Measurements from ENCODE around the gene KCNMA1. TPM values are rescaled to one million over a fixed set of nuclear protein-coding genes. Genes with fewer than 3 reads are reported as not detected.

KCNMA1 gene
- total and polyA plus RNA-seq, 3 donors from 2014 or later = 13.6 to 36.1 (median 24.7) TPM

DNA sequence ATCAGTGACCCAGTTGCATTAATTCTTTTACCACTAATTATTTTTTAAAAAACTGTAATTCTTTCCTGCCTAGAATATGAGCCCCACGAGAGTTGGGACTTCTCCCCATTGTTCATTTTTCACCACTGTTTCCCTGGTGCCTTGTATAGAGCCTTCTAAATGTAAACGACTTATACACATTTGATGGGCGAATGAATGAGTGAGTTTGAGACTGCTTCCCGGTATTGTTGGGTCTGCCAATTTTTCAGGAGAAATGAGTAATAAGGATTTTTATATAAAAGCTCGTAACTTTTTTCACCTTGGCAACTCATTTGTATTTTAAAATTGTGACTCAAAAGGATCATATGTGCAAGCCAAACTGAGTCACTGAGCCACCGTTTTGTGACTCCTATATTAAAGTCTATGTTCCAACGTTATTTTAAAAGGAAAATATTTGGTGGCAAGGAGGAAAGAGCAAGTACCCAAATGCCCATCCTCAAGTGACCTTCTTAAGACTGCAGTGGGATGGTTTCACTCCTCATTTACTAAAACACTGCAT is 621.3 kb downstream of the KCNMA1 start:
- intact Hi-C loops (cut with DNase I; ENCODE audit: low total_unique reads) = no loop called here
- 85 to 88% methylated on average over 7 of the region's 7 CpGs for WGBS, 2 donors

GRCh38 chr10:77015360-77015759 is 622.2 kb downstream of the KCNMA1 start:
- no peak for DNase-seq
- intact Hi-C loops (cut with DNase I; ENCODE audit: low total_unique reads) = no loop called here
- no peak overlapping the region for H3K27ac ChIP-seq

More for the DNA sequence above, 621.3 kb downstream of the KCNMA1 start:
- no peak for TF ChIP-seq POLR2A (IDR thresholded peaks at IDR 0.05)
- TF ChIP-seq, protein P1, sequence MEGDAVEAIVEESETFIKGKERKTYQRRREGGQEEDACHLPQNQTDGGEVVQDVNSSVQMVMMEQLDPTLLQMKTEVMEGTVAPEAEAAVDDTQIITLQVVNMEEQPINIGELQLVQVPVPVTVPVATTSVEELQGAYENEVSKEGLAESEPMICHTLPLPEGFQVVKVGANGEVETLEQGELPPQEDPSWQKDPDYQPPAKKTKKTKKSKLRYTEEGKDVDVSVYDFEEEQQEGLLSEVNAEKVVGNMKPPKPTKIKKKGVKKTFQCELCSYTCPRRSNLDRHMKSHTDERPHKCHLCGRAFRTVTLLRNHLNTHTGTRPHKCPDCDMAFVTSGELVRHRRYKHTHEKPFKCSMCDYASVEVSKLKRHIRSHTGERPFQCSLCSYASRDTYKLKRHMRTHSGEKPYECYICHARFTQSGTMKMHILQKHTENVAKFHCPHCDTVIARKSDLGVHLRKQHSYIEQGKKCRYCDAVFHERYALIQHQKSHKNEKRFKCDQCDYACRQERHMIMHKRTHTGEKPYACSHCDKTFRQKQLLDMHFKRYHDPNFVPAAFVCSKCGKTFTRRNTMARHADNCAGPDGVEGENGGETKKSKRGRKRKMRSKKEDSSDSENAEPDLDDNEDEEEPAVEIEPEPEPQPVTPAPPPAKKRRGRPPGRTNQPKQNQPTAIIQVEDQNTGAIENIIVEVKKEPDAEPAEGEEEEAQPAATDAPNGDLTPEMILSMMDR (IDR thresholded peaks at IDR 0.05) = no peak
- H3K4me3 ChIP-seq = no peak overlapping the region
- H3K27ac ChIP-seq = no peak overlapping the region
- DNase-seq = no peak
- H3K4me1 ChIP-seq = no peaks in the 10 kb centered on the region
- H3K27me3 ChIP-seq = no peaks in the 10 kb centered on the region
- no peaks in the 10 kb centered on the region for H3K9me3 ChIP-seq
- H3K36me3 ChIP-seq (ENCODE audit: low read depth, missing control alignments) = no peaks in the 10 kb centered on the region

GRCh38 chr10:77012812-77013500 is 624.7 kb downstream of the KCNMA1 start:
- WGBS, 2 donors = 45 to 53% methylated on average over 2 of the region's 2 CpGs
- H3K4me3 ChIP-seq = no peak overlapping the region
- intact Hi-C loops (cut with DNase I; ENCODE audit: low total_unique reads) = no loop called here
- no peaks in the 10 kb centered on the region for H3K9me3 ChIP-seq
- H3K27me3 ChIP-seq = no peaks in the 10 kb centered on the region
- no peaks in the 10 kb centered on the region for H3K36me3 ChIP-seq (ENCODE audit: low read depth, missing control alignments)
- TF ChIP-seq, protein P1 (IDR thresholded peaks at IDR 0.05) = no peak
- no peak for TF ChIP-seq POLR2A (IDR thresholded peaks at IDR 0.05)
- H3K4me1 ChIP-seq = no peaks in the 10 kb centered on the region
- no peak for DNase-seq
- H3K27ac ChIP-seq = no peak overlapping the region

More at GRCh38 chr10:77015360-77015759, 622.2 kb downstream of the KCNMA1 start:
- Histone ChIP-seq H3K9me3 (no peaks in the 10 kb centered on the region), H3K27me3 (no peaks in the 10 kb centered on the region), H3K36me3 (ENCODE audit: low read depth, missing control alignments) (no peaks in the 10 kb centered on the region), H3K4me3 (no peak overlapping the region), H3K4me1 (no peaks in the 10 kb centered on the region)
- 98 to 100% methylated on average over 1 of the region's 1 CpG for WGBS, 2 donors
- TF ChIP-seq, protein P1 (IDR thresholded peaks at IDR 0.05) = no peak
- TF ChIP-seq POLR2A (IDR thresholded peaks at IDR 0.05) = no peak

DNA sequence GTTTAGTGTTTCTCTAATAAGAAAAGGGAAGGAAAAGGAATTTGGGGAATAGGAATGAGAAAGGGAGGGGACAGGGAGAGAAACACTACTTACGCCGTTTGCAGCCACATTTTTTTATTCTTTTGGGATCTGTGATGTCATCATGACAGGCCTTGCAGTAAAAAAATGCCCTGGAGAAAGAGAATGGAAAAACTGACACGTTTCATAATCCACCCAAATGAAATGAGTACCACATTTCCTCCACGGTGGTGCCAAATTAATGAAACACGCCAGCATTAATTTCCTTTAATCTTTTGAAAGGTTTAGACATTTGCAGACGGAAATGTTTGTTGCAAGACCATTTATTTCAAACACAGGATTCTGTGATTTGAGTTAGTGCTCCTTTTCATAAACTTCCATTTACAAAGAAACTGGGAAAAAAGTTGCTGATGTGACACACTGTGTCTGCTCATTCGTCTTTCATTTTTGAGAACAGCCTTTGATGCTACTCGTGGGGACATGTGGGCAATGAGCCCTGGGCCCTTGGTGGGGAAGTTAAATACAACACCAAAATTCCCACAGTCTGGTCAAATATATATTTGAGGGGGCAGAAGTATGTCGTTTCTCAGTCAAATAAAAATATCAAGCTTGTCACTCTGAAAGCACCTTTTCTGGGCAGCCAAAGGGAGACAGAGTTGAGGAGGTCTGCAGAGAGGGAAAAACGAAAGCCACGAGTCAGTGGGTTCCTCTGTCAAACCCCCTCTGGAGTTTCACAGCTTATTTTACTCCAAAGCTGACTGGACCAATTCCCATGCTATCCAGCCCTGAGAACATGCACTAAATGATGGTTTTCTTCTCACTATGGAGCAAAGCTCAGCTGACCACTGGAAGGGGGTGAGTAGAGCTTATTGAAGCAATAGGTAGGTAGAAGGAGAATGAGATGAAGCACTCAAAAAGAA is 625.5 kb downstream of the KCNMA1 start:
- Histone ChIP-seq H3K4me3 (no peak overlapping the region), H3K4me1 (no peaks in the 10 kb centered on the region), H3K27me3 (no peaks in the 10 kb centered on the region), H3K9me3 (no peaks in the 10 kb centered on the region), H3K36me3 (ENCODE audit: low read depth, missing control alignments) (no peaks in the 10 kb centered on the region), H3K27ac (no peak overlapping the region)
- intact Hi-C loops (cut with DNase I; ENCODE audit: low total_unique reads) = no loop called here
- 75 to 81% methylated on average over 11 of the region's 11 CpGs for WGBS, 2 donors
- DNase-seq = no peak
- TF ChIP-seq POLR2A (IDR thresholded peaks at IDR 0.05) = no peak
- TF ChIP-seq, protein P1 (IDR thresholded peaks at IDR 0.05) = no peak
